Measurements from ENCODE around the gene DNAJB1. TPM values are rescaled to one million over a fixed set of nuclear protein-coding genes. Genes with fewer than 3 reads are reported as not detected.

Gene DNAJB1
- total RNA-seq, 2 experiments from 2014 or later: 89.7 to 100 TPM

DNA sequence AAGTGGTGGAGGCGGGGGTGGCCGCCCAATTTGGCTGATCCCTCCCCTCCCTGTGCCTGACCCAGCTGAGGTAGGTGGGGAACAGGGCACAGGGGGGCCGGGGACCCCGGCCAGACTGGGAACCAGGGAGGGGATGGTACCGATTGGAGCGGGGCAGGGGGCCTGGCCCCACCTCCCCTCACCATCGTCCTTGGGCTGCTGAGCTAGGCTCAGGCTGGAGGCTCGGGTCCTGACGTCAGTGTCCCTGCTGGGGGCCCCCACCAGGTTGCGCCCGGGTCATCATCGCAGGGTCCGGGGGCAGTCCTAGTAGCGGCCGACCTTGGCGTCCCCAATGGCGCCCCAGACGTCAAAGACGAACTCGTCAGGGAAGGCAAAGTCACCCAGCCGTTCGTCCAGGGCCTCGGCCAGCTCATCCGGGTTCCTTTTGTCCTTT, 40.1 kb downstream of the DNAJB1 start:
- H3K4me3 Mint-ChIP-seq: no peak overlapping the region
- no peak overlapping the region for H3K27ac Mint-ChIP-seq
- H3K4me1 Mint-ChIP-seq: peaks cover 26% of the 10 kb centered on the region
- POLR2A ChIA-PET: no interaction called here
- no peak for DNase-seq
- CTCF ChIA-PET: interaction anchor here (3.2 kb wide), 1 partner anchor 341 kb away, joined by 13 read pairs; the partner anchor contains the start of gene ASF1B
- peaks cover 12% of the 10 kb centered on the region for H3K36me3 Mint-ChIP-seq (ENCODE audit: low read depth)
- H3K9me3 Mint-ChIP-seq: no peaks in the 10 kb centered on the region
- peaks cover 10% of the 10 kb centered on the region for H3K27me3 Mint-ChIP-seq

DNA sequence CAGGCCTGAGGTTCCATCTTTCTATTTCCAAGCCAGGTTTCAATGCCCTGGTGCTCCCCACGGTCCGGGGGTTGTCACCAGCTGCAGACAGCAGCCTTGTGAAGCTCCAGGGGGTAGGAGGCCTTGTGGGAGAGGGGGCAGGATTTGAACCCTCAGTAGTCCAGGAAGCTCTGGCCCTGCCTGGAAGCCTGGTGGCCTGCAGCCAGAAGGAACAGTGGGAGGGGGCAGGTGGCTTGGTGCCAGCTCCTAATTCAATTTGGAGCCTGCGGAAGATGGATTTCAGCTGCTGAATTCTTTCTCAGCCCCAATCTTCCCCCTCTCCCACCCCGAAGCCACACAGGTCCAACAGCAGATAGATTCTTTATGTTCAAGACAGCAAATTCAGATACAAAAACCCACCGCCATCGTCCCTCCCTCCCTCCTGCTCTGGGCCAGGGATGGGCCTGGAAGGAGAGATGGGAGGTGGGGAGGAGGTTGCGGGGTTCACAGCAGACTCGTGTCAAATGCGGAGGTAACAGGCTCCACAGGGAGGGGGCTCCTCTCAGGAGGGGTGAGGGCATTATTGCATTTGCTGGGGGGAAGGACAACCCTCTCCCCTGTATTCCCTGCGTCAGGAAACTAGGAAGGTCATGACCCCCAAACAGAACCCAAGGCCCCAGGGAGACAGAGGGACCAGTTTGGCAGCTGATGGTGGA, 40.6 kb downstream of the DNAJB1 start:
- Mint-ChIP-seq H3K4me3 (no peak overlapping the region), H3K27ac (no peak overlapping the region), H3K36me3 (ENCODE audit: low read depth) (peaks cover 16% of the 10 kb centered on the region), H3K27me3 (peaks cover 15% of the 10 kb centered on the region), H3K9me3 (no peaks in the 10 kb centered on the region), H3K4me1 (peaks cover 32% of the 10 kb centered on the region)
- no peak for DNase-seq
- POLR2A ChIA-PET: no interaction called here
- CTCF ChIA-PET: interaction anchor here (3.2 kb wide), 1 partner anchor 341 kb away, joined by 13 read pairs; the partner anchor contains the start of gene ASF1B

DNA sequence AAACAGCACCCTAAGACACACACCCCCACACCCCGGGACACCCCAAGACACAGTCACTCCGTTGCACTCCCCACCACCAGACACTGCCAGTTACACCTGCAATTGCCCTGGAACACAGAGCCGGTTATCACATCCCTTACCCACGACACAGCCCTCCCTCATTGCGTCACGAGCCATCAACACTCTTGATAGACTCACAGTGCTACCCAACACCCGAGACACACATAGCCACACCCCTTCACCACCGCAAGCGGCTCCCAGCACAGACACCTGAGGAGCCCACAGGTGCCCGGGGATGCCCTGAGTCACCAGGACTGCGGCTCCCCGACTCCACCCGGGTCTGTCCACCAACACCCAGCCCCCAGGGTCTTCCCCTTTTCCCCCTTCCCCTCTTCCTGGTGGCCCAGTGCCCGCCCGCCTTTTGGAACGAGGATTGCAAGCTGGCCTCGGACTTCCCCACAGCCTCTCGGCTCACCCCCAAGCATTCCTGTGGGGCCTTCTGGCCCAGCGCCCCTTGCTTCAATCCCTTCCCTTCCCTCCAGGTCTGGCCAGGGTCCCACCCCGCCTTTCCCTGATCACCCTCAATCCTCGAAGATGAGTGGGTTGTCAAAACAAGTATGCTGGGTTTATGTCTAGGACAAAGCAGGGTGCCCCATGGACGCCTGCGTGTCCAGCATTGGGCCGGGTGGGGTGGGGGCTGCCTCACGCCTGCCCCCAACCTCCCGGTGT, 41.4 kb downstream of the DNAJB1 start:
- Mint-ChIP-seq H3K27me3 (peaks cover 16% of the 10 kb centered on the region), H3K4me1 (peaks cover 32% of the 10 kb centered on the region), H3K27ac (peak overlapping the region; percentile 66), H3K36me3 (ENCODE audit: low read depth) (peaks cover 12% of the 10 kb centered on the region), H3K9me3 (no peaks in the 10 kb centered on the region), H3K4me3 (no peak overlapping the region)
- POLR2A ChIA-PET: no interaction called here
- CTCF ChIA-PET: interaction anchor here (3.2 kb wide), 1 partner anchor 340 kb away, joined by 13 read pairs; the partner anchor contains the start of gene ASF1B
- DNase-seq: no peak

DNA sequence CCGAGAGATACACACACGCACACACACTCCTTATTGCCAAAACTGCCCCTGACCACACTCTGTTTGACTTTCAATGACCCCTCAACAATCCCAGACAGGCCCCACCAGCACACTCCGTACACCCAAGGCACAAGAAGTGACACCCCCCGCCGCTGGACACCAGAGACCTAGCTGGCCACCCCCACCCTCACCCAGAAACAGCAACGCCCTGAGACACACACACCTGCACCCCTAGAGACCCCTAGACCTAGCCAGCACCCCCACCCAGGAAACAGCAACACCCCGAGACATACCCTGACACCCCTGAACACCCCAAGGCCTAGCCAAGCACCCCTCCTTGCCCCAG, 41.9 kb downstream of the DNAJB1 start:
- Mint-ChIP-seq H3K27ac (no peak overlapping the region), H3K4me3 (no peak overlapping the region)
- POLR2A ChIA-PET: no interaction called here

DNA sequence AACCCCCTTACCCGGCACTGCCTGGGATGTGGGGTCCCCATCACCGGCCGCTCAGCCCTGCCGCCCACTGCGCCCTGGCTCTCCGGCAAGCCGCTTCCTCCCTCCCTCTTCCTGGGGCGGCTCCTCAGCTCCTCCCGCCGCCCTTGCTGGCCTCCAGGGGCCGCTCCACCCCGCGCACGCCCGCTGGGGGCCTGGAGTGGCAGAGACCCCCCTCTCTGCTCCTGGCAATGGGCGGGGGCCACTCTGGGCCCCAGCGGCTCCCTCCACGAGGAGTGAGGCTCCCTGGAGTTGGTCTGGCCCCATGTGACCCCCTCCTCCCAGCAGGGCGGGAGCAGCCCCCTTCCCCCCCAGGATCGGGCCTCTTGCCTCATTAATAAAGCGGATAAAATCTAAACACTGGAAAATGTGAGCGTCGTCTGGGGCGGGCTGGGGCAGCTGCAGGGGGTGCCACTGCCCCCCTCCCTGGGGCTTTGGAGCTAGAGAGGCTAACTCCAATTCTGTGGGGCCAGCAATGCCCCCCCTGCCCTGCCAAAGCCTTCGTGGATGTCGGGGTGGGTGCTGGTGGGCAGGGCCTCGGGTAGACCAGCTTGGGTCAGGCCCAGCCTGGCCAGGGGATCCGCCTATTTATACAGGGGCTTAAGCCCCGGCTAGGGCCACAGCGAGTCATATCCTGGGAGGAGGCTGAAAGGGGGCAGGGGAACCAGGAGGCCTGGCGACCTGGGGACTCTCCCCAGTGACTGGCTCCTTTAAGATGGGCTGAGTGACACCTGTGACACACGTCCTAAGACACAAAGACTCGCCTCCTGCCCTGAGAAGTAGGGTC, 42.7 kb downstream of the DNAJB1 start, which contains the start of gene PTGER1:
PTGER1 (minus strand) TSS at position 104 of the 823 bp plus-strand sequence. CDS start 1,034 bp downstream, outside the sequence.
- peaks cover 12% of the 10 kb centered on the region for H3K36me3 Mint-ChIP-seq (ENCODE audit: low read depth)
- no peaks in the 10 kb centered on the region for H3K9me3 Mint-ChIP-seq
- H3K4me1 Mint-ChIP-seq: peaks cover 30% of the 10 kb centered on the region
- peak; percentile 37 for DNase-seq
- ChIA-PET POLR2A (no interaction called here), CTCF (interaction anchor here (0.8 to 1.0 kb wide), 2 partner anchors 10 to 29 kb away, joined by 3 read pairs; no protein-coding TSS in a partner anchor)
- peaks cover 16% of the 10 kb centered on the region for H3K27me3 Mint-ChIP-seq
- H3K27ac Mint-ChIP-seq: peak within 1 kb of the TSS; percentile 39
- no peak within 1 kb of the TSS for H3K4me3 Mint-ChIP-seq

More for the DNA sequence above, 41.9 kb downstream of the DNAJB1 start:
- CTCF ChIA-PET: no interaction called here
- no peak for DNase-seq
- H3K36me3 Mint-ChIP-seq (ENCODE audit: low read depth): peaks cover 12% of the 10 kb centered on the region
- H3K9me3 Mint-ChIP-seq: no peaks in the 10 kb centered on the region
- peaks cover 16% of the 10 kb centered on the region for H3K27me3 Mint-ChIP-seq
- peaks cover 32% of the 10 kb centered on the region for H3K4me1 Mint-ChIP-seq

DNA sequence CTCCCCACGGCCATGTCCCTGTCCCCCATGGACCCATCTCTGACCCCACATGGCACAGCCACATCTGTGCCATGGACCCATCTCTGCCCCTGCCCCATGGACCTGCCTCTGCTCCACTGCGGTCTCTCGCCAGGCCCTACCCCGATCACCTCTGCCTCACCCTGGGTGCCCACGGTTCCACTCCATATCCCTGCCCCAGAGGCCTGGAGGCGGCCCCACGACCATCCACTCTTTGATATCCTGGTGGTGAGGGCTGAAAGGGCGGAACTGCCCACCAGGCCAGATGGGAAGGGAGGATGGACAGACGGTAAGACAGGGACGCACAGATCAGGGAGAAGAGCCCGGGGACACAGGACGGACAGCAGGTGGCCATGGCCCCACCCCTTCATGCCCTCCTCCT, 43.4 kb downstream of the DNAJB1 start:
- H3K27ac Mint-ChIP-seq: peak overlapping the region; percentile 31
- peaks cover 16% of the 10 kb centered on the region for H3K27me3 Mint-ChIP-seq
- ChIA-PET CTCF (interaction anchor here (0.6 to 1.0 kb wide), 3 partner anchors 11 to 41 kb away, joined by 3 read pairs; no protein-coding TSS in a partner anchor), POLR2A (no interaction called here)
- H3K9me3 Mint-ChIP-seq: no peaks in the 10 kb centered on the region
- DNase-seq: no peak
- peaks cover 13% of the 10 kb centered on the region for H3K36me3 Mint-ChIP-seq (ENCODE audit: low read depth)
- H3K4me3 Mint-ChIP-seq: no peak overlapping the region
- H3K4me1 Mint-ChIP-seq: peaks cover 30% of the 10 kb centered on the region

DNA sequence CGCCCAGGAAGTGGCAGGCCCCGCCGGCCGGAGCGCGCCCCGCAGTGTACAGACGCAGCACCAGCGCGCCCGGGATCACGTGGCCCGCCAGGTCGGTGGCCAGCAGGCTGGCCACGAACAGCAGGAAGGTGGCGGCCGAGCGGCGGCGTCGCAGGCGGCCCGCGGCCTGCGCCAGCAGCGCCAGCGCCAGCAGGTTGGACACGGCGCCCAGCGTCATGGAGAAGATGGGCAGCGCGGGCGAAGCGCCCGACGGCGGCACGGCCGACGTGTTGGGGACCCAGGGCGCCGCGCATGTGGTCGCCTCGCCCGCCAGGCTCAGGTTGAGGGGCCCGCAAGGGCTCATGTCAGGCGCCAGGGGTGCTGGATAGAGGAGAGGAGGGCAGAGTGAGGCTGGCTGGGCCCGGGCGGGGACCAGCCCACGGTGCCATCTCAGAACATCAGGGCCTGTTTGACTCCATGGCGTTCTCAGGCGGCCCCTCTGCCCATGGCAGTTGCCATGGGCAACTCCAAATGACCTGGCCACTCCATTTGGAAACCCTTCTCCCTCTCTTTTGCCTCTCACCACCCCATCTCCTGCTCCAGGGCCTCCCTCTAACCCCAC, 44.1 kb downstream of the DNAJB1 start:
- peak overlapping the region; percentile 31 for H3K27ac Mint-ChIP-seq
- H3K4me3 Mint-ChIP-seq: no peak overlapping the region
- ChIA-PET POLR2A (no interaction called here), CTCF (no interaction called here)
- H3K27me3 Mint-ChIP-seq: peaks cover 16% of the 10 kb centered on the region
- no peak for DNase-seq
- no peaks in the 10 kb centered on the region for H3K9me3 Mint-ChIP-seq
- H3K36me3 Mint-ChIP-seq (ENCODE audit: low read depth): peaks cover 16% of the 10 kb centered on the region
- H3K4me1 Mint-ChIP-seq: peaks cover 30% of the 10 kb centered on the region

DNA sequence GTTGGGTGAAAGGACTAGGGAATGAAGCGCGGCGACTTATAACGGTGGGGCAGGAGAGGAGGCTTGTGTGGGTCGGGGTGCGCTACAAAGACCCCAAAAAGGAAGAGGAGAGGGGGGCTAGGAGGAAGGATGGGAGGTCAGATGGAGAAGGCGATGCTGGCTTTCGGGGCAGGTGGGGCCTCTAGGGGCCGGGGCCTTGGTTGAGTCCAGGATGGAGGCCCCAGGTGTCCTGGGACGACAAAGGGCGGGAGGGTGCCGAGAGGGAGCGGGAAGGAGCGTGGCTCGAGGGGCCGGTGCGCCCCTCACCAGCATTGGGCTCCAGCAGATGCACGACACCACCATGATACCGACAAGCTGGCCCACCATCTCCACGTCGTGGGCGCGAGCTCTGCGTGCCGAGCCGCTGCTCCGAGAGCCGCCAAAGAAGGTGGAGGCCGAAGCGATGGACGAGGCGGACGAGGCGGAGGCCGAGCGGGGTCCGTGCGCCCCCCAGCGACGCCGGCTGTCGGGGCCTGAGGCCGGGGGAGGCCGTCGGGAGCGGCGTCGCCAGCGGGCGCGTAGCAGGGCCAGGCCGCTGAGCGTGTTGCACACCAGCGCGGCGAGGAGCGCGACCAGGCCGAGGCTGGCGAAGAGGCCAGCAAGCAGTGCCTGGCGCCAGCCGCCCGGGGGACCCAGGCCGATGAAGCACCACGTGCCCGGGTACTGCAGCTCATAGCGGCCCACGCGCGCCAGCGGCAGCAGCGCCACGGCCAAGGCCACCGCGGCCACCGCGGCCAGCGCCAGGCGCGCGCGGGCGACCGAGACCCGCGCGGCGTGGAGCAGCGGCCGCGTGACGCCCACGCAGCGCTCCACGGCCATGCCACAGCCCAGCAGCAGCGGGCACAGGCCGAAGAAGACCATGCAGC, 44.9 kb downstream of the DNAJB1 start:
- POLR2A ChIA-PET: no interaction called here
- Mint-ChIP-seq H3K27me3 (peaks cover 16% of the 10 kb centered on the region), H3K36me3 (ENCODE audit: low read depth) (peaks cover 14% of the 10 kb centered on the region), H3K4me1 (peaks cover 30% of the 10 kb centered on the region), H3K4me3 (no peak overlapping the region), H3K9me3 (no peaks in the 10 kb centered on the region), H3K27ac (peak overlapping the region; percentile 31)
- CTCF ChIA-PET: interaction anchor here (0.7 to 2.0 kb wide), 14 partner anchors 8 to 337 kb away, joined by 3 to 7 read pairs (median 3); partner anchors contain the start of genes ASF1B and PKN1
- no peak for DNase-seq

DNA sequence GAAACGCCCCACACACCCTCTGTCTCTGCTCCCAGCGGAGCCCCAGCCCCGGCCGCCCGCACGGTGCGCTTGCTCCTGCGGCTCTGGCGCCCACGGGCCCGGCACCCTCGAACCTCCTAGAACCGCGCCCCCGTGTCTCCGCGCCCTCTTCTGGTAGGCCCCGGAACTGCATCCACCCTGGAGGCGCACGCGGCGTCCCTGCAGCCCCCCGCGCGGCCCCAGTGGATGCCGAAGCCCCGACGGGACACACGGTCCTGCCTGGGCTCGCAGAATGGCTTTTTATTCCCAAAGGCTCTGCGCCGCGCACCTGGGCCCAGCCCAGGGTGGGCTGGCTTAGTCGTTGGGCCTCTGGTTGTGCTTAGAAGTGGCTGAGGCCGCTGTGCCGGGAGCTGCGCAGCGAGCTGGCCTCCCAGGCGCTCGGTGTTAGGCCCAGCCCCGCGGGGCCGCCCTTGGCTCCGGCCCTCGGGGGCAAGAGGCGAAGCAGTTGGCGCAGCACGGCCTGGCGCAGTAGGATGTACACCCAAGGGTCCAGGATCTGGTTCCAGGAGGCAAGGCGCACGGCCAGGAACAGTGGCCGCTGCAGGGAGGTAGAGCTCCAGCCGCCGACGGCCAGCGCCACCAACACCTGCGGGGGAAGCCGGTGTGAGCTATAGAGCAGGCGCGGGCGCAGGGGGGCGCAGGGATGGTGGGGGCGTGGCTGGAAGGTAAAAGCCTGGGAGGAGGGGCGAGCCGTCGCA, 45.8 kb downstream of the DNAJB1 start:
- H3K27ac Mint-ChIP-seq: peak overlapping the region; percentile 31
- peaks cover 16% of the 10 kb centered on the region for H3K27me3 Mint-ChIP-seq
- no peak overlapping the region for H3K4me3 Mint-ChIP-seq
- H3K9me3 Mint-ChIP-seq: no peaks in the 10 kb centered on the region
- H3K4me1 Mint-ChIP-seq: peaks cover 30% of the 10 kb centered on the region
- ChIA-PET CTCF (interaction anchor here (0.6 to 2.0 kb wide), 18 partner anchors 8 to 336 kb away, joined by 3 to 7 read pairs (median 3); partner anchors contain the start of genes ASF1B and PKN1), POLR2A (no interaction called here)
- H3K36me3 Mint-ChIP-seq (ENCODE audit: low read depth): peaks cover 10% of the 10 kb centered on the region
- DNase-seq: peak; percentile 87

DNA sequence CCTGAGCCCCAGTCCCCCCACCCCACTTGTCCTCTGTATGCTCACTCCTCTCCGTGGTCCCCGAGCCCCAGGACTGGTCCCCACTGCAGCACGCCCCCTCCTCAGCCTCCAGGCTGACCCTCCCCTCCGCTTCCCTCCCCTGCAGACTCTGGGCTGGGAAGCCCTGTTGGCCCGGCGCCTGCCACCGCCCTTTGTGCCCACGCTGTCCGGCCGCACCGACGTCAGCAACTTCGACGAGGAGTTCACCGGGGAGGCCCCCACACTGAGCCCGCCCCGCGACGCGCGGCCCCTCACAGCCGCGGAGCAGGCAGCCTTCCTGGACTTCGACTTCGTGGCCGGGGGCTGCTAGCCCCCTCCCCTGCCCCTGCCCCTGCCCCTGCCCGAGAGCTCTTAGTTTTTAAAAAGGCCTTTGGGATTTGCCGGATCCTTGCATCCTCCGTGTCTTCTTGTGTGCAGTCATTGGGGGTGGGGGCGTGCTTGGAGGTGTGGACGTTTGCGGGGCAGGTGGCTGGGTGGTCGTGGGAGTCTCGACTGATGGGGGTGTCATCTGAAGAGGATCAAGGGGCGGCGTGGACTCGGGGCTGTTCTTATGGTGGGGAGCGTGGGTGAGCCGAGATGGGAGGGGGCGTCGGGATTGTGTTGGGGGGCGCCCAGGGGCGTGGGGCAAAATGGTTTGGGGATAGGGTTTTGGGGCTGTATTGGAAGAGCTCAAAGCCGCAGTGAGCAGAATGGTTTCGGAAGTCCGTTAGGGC, 46.6 kb downstream of the DNAJB1 start:
- H3K4me3 Mint-ChIP-seq: no peak overlapping the region

More for the DNA sequence above, 46.6 kb downstream of the DNAJB1 start:
- no peak for DNase-seq
- peaks cover 16% of the 10 kb centered on the region for H3K27me3 Mint-ChIP-seq
- no peaks in the 10 kb centered on the region for H3K9me3 Mint-ChIP-seq
- CTCF ChIA-PET: interaction anchor here (0.5 to 2.0 kb wide), 12 partner anchors 9 to 335 kb away, joined by 3 to 7 read pairs (median 4); partner anchors contain the start of genes ASF1B and DNAJB1
- peaks cover 29% of the 10 kb centered on the region for H3K4me1 Mint-ChIP-seq
- POLR2A ChIA-PET: interaction anchor here (0.6 kb wide), 1 partner anchor 111 kb away, joined by 3 read pairs; no protein-coding TSS in a partner anchor
- H3K36me3 Mint-ChIP-seq (ENCODE audit: low read depth): peaks cover 10% of the 10 kb centered on the region
- peak overlapping the region; percentile 31 for H3K27ac Mint-ChIP-seq
